GM23338 (cell line): ENCODE data around the gene ZCCHC14. TPM values are rescaled to one million over a fixed set of nuclear protein-coding genes. Genes with fewer than 3 reads are reported as not detected.

Source experiments
- ATAC-seq: fragments of 200-7000 bp; cut with Tn5 transposase; 3 replicates; pipeline ENCODE4 v1.9.1; 2020
- DNase-seq: peaks from one replicate; pipeline ENCODE4 v3.0.0-alpha.2; 2015; ENCODE audit warnings: low spot score
- H2AFZ ChIP-seq: fragments of 200-600 bp; sonication (generic); 2 replicates; pipeline ENCODE4 v1.8.0; 2016; ENCODE audit warnings: antibody characterized with exemption, mild to moderate bottlenecking, moderate library complexity
- H3F3A ChIP-seq: fragments of 200-600 bp; sonication (generic); replicated peaks from 2 replicates; pipeline ENCODE4 v1.8.0; 2017; ENCODE audit warnings: antibody characterized with exemption, mixed run types, low read depth
- H3K27ac ChIP-seq: fragments of 200-600 bp; sonication (generic); 2 replicates; pipeline ENCODE4 v1.6.1; 2016; ENCODE audit warnings: low read depth
- H3K27me3 ChIP-seq: fragments of 200-600 bp; sonication (generic); 2 replicates; pipeline ENCODE4 v1.8.0; 2016; ENCODE audit warnings: mild to moderate bottlenecking, mixed run types, moderate library complexity; ENCODE audit not compliant: insufficient read depth
- H3K36me3 ChIP-seq: fragments of 200-600 bp; sonication (generic); 2 replicates; pipeline ENCODE4 v1.8.0; 2016; ENCODE audit warnings: mild to moderate bottlenecking; ENCODE audit not compliant: insufficient read depth
- H3K4me1 ChIP-seq: fragments of 200-600 bp; sonication (generic); 2 replicates; pipeline ENCODE4 v1.8.0; 2016; ENCODE audit warnings: mild to moderate bottlenecking, moderate library complexity; ENCODE audit not compliant: insufficient read depth
- H3K4me2 ChIP-seq: fragments of 200-600 bp; sonication (generic); 2 replicates; pipeline ENCODE4 v1.7.1; 2017; ENCODE audit warnings: mixed run types
- H3K4me3 ChIP-seq: fragments of 200-600 bp; sonication (generic); 2 replicates; pipeline ENCODE4 v1.6.1; 2016; ENCODE audit warnings: mixed run types
- H3K79me2 ChIP-seq: fragments of 200-600 bp; sonication (generic); replicated peaks from 2 replicates; pipeline ENCODE4 v1.8.0; 2017; ENCODE audit warnings: mild to moderate bottlenecking; ENCODE audit not compliant: insufficient read depth
- H3K9me2 ChIP-seq: fragments of 200-600 bp; sonication (generic); 2 replicates; pipeline ENCODE4 v1.8.0; 2017; ENCODE audit not compliant: insufficient read depth
- H4K20me1 ChIP-seq: fragments of 200-600 bp; sonication (generic); replicated peaks from 2 replicates; pipeline ENCODE4 v1.8.0; 2017; ENCODE audit warnings: mild to moderate bottlenecking; ENCODE audit not compliant: insufficient read depth
- H3K27ac Mint-ChIP-seq: 2 replicates; pipeline ENCODE4 v1.8.0; 2020; ENCODE audit warnings: inconsistent platforms, mild to moderate bottlenecking, moderate library complexity, mixed read lengths
- H3K27me3 Mint-ChIP-seq: 3 replicates; pipeline ENCODE4 v1.8.0; 2022; ENCODE audit warnings: low read depth, mild to moderate bottlenecking, moderate library complexity, mixed read lengths, inconsistent platforms; ENCODE audit not compliant: insufficient read depth, poor library complexity
- H3K36me3 Mint-ChIP-seq: 3 replicates; pipeline ENCODE4 v1.8.0; 2021; ENCODE audit warnings: low read depth, mild to moderate bottlenecking, inconsistent platforms, moderate library complexity, mixed read lengths
- H3K4me1 Mint-ChIP-seq: 3 replicates; pipeline ENCODE4 v1.8.0; 2020; ENCODE audit warnings: mild to moderate bottlenecking, inconsistent platforms, mixed read lengths
- H3K4me3 Mint-ChIP-seq: 3 replicates; pipeline ENCODE4 v1.8.0; 2021; ENCODE audit warnings: moderate library complexity, mild to moderate bottlenecking, inconsistent platforms, mixed read lengths
- H3K9me3 Mint-ChIP-seq: 3 replicates; pipeline ENCODE4 v1.8.0; 2020; ENCODE audit warnings: moderate library complexity, mild to moderate bottlenecking, inconsistent platforms, mixed read lengths
- CREB1 ChIP-seq: fragments of 250-450 bp; sonication (Bioruptor Pico); IDR thresholded peaks from 2 replicates; pipeline ENCODE4 v1.5.0; 2020; ENCODE audit warnings: low read depth, mild to moderate bottlenecking, moderate library complexity
- CTCF ChIP-seq, 2 experiments: fragments of 200-600 bp in 1 of 2; sonication (generic) in 1 of 2; conservative IDR thresholded peaks; 2 replicates each; pipeline versions ENCODE4 v1.5.1 to v1.6.1; 2016 to 2017; ENCODE audit warnings: antibody characterized with exemption in 2 of 2, low read depth in 2 of 2, mild to moderate bottlenecking in 2 of 2, moderate library complexity in 1 of 2
- ETS1 ChIP-seq: IDR thresholded peaks from 2 replicates; pipeline ENCODE4 v1.6.1; 2016; ENCODE audit warnings: antibody characterized with exemption
- EZH2 ChIP-seq: fragments of 200-600 bp; sonication (generic); IDR thresholded peaks from one replicate; pipeline ENCODE4 v1.8.0; 2017; ENCODE audit warnings: antibody characterized with exemption, mild to moderate bottlenecking, low read depth; ENCODE audit not compliant: unreplicated experiment
- EZH2phosphoT487 ChIP-seq: fragments of 200-600 bp; sonication (generic); IDR thresholded peaks from one replicate; pipeline ENCODE4 v1.8.1; 2018; ENCODE audit warnings: antibody characterized with exemption; ENCODE audit not compliant: unreplicated experiment
- JUNB ChIP-seq: IDR thresholded peaks from one replicate; pipeline ENCODE4 v1.6.1; 2016; ENCODE audit warnings: antibody characterized with exemption; ENCODE audit not compliant: unreplicated experiment
- NANOG ChIP-seq: IDR thresholded peaks from 2 replicates; pipeline ENCODE4 v1.6.1; 2016; ENCODE audit warnings: antibody characterized with exemption, borderline replicate concordance
- POLR2AphosphoS5 ChIP-seq: IDR thresholded peaks from 2 replicates; pipeline ENCODE4 v1.6.1; 2016; ENCODE audit warnings: antibody characterized with exemption, low read depth
- REST ChIP-seq: IDR thresholded peaks from one replicate; pipeline ENCODE4 v1.6.1; 2018; ENCODE audit warnings: antibody characterized with exemption; ENCODE audit not compliant: unreplicated experiment
- STAT1 ChIP-seq: IDR thresholded peaks from one replicate; pipeline ENCODE4 v1.6.1; 2016; ENCODE audit warnings: antibody characterized with exemption; ENCODE audit not compliant: unreplicated experiment
- ZNF114 ChIP-seq: fragments of 250-450 bp; sonication (Bioruptor Pico); IDR thresholded peaks from 2 replicates; pipeline ENCODE4 v1.5.0; 2020; ENCODE audit warnings: mild to moderate bottlenecking, moderate library complexity
- ZNF331 ChIP-seq: fragments of 250-450 bp; sonication (Bioruptor Pico); IDR thresholded peaks from 2 replicates; pipeline ENCODE4 v1.5.0; 2020; ENCODE audit warnings: low read depth, mild to moderate bottlenecking, moderate library complexity
- polyA plus RNA-seq: library from polyadenylated mRNA; unstranded; fragments of >200 nt; fragmentation: Nextera tagmentation; extraction: Ambion mirVana; gene quantifications from 2 replicates; pipeline ENCODE4 v1.2.1, GENCODE V29; 2016
- total RNA-seq: library from RNA; depleted of rRNA; stranded (reverse); fragments of >200 nt; shearing (Covaris generic); gene quantifications from 2 replicates; pipeline ENCODE4 v1.2.3, GENCODE V29; 2014

Gene ZCCHC14
- total and polyA plus RNA-seq, 2 experiments from 2014 or later: 6.8 to 22.4 TPM

- H2AFZ ChIP-seq: no peak overlapping the region
- H3K27ac ChIP-seq: 0 out of 2 replicates have a peak overlapping the region, but pooled peaks have one; percentile 59
- H3K27me3 Mint-ChIP-seq: peaks cover 11% of the 10 kb centered on the region
- no peaks in the 10 kb centered on the region for H3K9me2 ChIP-seq
- TF ChIP-seq ZNF331 (no peak), EZH2phosphoT487 (no peak), ZNF114 (CRISPR knock-in tag) (no peak), STAT1 (no peak), EZH2 (no peak), NANOG (no peak), CTCF (conservative IDR thresholded peaks at IDR 0.05; ENCODE audit: low read depth in 2 of 2) (no peak), ETS1 (no peak)
- peaks cover 31% of the 10 kb centered on the region for H3K36me3 Mint-ChIP-seq
- H3K4me1 Mint-ChIP-seq: peaks cover 41% of the 10 kb centered on the region
- H3K36me3 ChIP-seq: peaks cover 3% of the 10 kb centered on the region; the same call in 1 of the 2 replicates
- no peaks in the 10 kb centered on the region; the same call in none of the 2 replicates for H4K20me1 ChIP-seq
- H3F3A ChIP-seq: no peaks in the 10 kb centered on the region
- H3K4me3 Mint-ChIP-seq: no peak overlapping the region
- H3K27ac Mint-ChIP-seq: no peak overlapping the region
- H3K9me3 Mint-ChIP-seq: no peaks in the 10 kb centered on the region; the same call in 2 of the 3 replicates
- H3K4me2 ChIP-seq: peak overlapping the region; percentile 19; the same call in 1 of the 2 replicates
- H3K4me3 ChIP-seq: no peak overlapping the region
- DNase-seq (no peak), ATAC-seq (peak; percentile 44)
- peaks cover 20% of the 10 kb centered on the region for H3K4me1 ChIP-seq
- 0 out of 2 replicates have a peak, but pooled peaks cover 2% of the 10 kb centered on the region for H3K79me2 ChIP-seq
- no peaks in the 10 kb centered on the region for H3K27me3 ChIP-seq
These were observed 66.9 kb downstream of the ZCCHC14 start for GRCh38 chr16:87425941-87426340.

- Mint-ChIP-seq H3K27ac (peak overlapping the region; percentile 11; the same call in 1 of the 2 replicates), H3K9me3 (no peaks in the 10 kb centered on the region; the same call in 2 of the 3 replicates), H3K4me1 (peaks cover 41% of the 10 kb centered on the region), H3K27me3 (peaks cover 12% of the 10 kb centered on the region), H3K36me3 (peaks cover 43% of the 10 kb centered on the region), H3K4me3 (no peak overlapping the region)
- peaks cover 7% of the 10 kb centered on the region for H4K20me1 ChIP-seq
- peaks cover 20% of the 10 kb centered on the region for H3K4me1 ChIP-seq
- 0 out of 2 replicates have a peak, but pooled peaks cover 2% of the 10 kb centered on the region for H3K79me2 ChIP-seq
- H3K4me2 ChIP-seq: no peak overlapping the region
- H3F3A ChIP-seq: no peaks in the 10 kb centered on the region
- H2AFZ ChIP-seq: no peak overlapping the region
- H3K4me3 ChIP-seq: no peak overlapping the region
- H3K36me3 ChIP-seq: peaks cover 3% of the 10 kb centered on the region; the same call in 1 of the 2 replicates
- ATAC-seq (no peak), DNase-seq (no peak)
- H3K27ac ChIP-seq: no peak overlapping the region
- H3K27me3 ChIP-seq: no peaks in the 10 kb centered on the region
- no peaks in the 10 kb centered on the region for H3K9me2 ChIP-seq
- TF ChIP-seq ZNF331 (no peak), CREB1 (CRISPR knock-in tag) (no peak), CTCF (conservative IDR thresholded peaks at IDR 0.05; ENCODE audit: low read depth in 2 of 2) (no peak), STAT1 (no peak), NANOG (no peak), ZNF114 (CRISPR knock-in tag) (no peak), POLR2AphosphoS5 (no peak), ETS1 (no peak), EZH2 (no peak), REST (no peak), JUNB (no peak), EZH2phosphoT487 (no peak)
These were observed 68.6 kb downstream of the ZCCHC14 start for GRCh38 chr16:87424266-87424665.
